ENCODE data around the gene KRT3.

DNA sequence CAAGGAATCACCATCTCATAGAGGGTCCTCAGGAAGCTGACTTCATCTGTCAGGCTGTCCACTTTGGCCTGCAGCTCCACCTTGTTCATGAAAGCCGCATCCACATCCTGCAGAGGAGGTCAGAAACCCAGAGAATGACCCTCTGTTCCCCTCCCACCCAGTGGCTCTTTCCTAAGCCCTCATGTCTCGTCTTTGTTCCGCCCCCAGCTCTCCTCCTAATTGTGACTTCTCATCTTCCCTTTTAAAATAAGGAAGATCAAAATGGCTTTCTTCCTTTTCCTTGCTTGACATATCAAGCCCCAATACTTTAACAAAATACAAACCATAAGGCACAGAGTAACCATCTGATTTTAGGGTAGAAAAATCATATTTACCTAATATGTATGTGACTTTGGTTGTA is 23.1 kb downstream of the KRT3 start:
- TF ChIP-seq POLR2AphosphoS5 (IDR thresholded peaks at IDR 0.05; ENCODE audit: low read depth, low read length) (no peak), TAF1 (IDR thresholded peaks at IDR 0.05; ENCODE audit: borderline replicate concordance, insufficient read depth, low read length) (no peak), SIN3A (IDR thresholded peaks at IDR 0.05; ENCODE audit: borderline replicate concordance, insufficient read depth, low read length) (no peak), FOXP2 (optimal IDR thresholded peaks at IDR 0.05; ENCODE audit: borderline replicate concordance, extremely low read depth, extremely low read length, insufficient read depth) (no peak)
- TF ChIP-seq, protein P1, sequence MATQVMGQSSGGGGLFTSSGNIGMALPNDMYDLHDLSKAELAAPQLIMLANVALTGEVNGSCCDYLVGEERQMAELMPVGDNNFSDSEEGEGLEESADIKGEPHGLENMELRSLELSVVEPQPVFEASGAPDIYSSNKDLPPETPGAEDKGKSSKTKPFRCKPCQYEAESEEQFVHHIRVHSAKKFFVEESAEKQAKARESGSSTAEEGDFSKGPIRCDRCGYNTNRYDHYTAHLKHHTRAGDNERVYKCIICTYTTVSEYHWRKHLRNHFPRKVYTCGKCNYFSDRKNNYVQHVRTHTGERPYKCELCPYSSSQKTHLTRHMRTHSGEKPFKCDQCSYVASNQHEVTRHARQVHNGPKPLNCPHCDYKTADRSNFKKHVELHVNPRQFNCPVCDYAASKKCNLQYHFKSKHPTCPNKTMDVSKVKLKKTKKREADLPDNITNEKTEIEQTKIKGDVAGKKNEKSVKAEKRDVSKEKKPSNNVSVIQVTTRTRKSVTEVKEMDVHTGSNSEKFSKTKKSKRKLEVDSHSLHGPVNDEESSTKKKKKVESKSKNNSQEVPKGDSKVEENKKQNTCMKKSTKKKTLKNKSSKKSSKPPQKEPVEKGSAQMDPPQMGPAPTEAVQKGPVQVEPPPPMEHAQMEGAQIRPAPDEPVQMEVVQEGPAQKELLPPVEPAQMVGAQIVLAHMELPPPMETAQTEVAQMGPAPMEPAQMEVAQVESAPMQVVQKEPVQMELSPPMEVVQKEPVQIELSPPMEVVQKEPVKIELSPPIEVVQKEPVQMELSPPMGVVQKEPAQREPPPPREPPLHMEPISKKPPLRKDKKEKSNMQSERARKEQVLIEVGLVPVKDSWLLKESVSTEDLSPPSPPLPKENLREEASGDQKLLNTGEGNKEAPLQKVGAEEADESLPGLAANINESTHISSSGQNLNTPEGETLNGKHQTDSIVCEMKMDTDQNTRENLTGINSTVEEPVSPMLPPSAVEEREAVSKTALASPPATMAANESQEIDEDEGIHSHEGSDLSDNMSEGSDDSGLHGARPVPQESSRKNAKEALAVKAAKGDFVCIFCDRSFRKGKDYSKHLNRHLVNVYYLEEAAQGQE (IDR thresholded peaks at IDR 0.05; ENCODE audit: insufficient read depth in 1 of 2, low read depth in 2 of 2, low read length in 2 of 2) = no peak
